ENCODE data around the gene SDCBP2. TPM values are rescaled to one million over a fixed set of nuclear protein-coding genes. Genes with fewer than 3 reads are reported as not detected.

SDCBP2 gene
- polyA plus RNA-seq, 3 donors = 2.0 to 3.3 (median 3.1) TPM

- no peak for DNase-seq (ENCODE audit: extremely low read depth in 1 of 11, low read depth in 9 of 11, low spot score in 4 of 11)
These were observed 42.5 kb downstream of the SDCBP2 start for GRCh38 chr20:1286267-1287024.

- DNase-seq (ENCODE audit: extremely low read depth in 1 of 11, low read depth in 9 of 11, low spot score in 4 of 11) = peak in 1 of 11 donors; percentile 20
These were observed 45.1 kb downstream of the SDCBP2 start for GRCh38 chr20:1283522-1284510.

- no peak for DNase-seq (ENCODE audit: extremely low read depth in 1 of 11, low read depth in 9 of 11, low spot score in 4 of 11)
These were observed 46.0 kb downstream of the SDCBP2 start for GRCh38 chr20:1282966-1283365.

- DNase-seq (ENCODE audit: extremely low read depth in 1 of 11, low read depth in 9 of 11, low spot score in 4 of 11) = no peak
These were observed 47.5 kb downstream of the SDCBP2 start for GRCh38 chr20:1281279-1282057.

GRCh38 chr20:1280195-1281102, 48.5 kb downstream of the SDCBP2 start:
- DNase-seq (ENCODE audit: extremely low read depth in 1 of 11, low read depth in 9 of 11, low spot score in 4 of 11) = no peak

- no peak for DNase-seq (ENCODE audit: extremely low read depth in 1 of 11, low read depth in 9 of 11, low spot score in 4 of 11)
These were observed 49.9 kb downstream of the SDCBP2 start for GRCh38 chr20:1278993-1279392.

GRCh38 chr20:1277529-1278322, 51.2 kb downstream of the SDCBP2 start:
- DNase-seq (ENCODE audit: extremely low read depth in 1 of 11, low read depth in 9 of 11, low spot score in 4 of 11) = no peak

GRCh38 chr20:1275919-1276318, 53.0 kb downstream of the SDCBP2 start:
- no peak for DNase-seq (ENCODE audit: extremely low read depth in 1 of 11, low read depth in 9 of 11, low spot score in 4 of 11)

GRCh38 chr20:1274485-1275311, 54.2 kb downstream of the SDCBP2 start:
- no peak for DNase-seq (ENCODE audit: extremely low read depth in 1 of 11, low read depth in 9 of 11, low spot score in 4 of 11)

GRCh38 chr20:1273366-1273765, 55.6 kb downstream of the SDCBP2 start:
- DNase-seq (ENCODE audit: extremely low read depth in 1 of 11, low read depth in 9 of 11, low spot score in 4 of 11) = no peak

- no peak for DNase-seq (ENCODE audit: extremely low read depth in 1 of 11, low read depth in 9 of 11, low spot score in 4 of 11)
These were observed 56.4 kb downstream of the SDCBP2 start for GRCh38 chr20:1272368-1273100.

- DNase-seq (ENCODE audit: extremely low read depth in 1 of 11, low read depth in 9 of 11, low spot score in 4 of 11) = no peak
These were observed 59.1 kb downstream of the SDCBP2 start for GRCh38 chr20:1269850-1270249.

GRCh38 chr20:1269235-1269634, 59.7 kb downstream of the SDCBP2 start:
- no peak for DNase-seq (ENCODE audit: extremely low read depth in 1 of 11, low read depth in 9 of 11, low spot score in 4 of 11)

- no peak for DNase-seq (ENCODE audit: extremely low read depth in 1 of 11, low read depth in 9 of 11, low spot score in 4 of 11)
These were observed 61.0 kb downstream of the SDCBP2 start for GRCh38 chr20:1267809-1268374.

GRCh38 chr20:1267161-1267560, 61.8 kb downstream of the SDCBP2 start:
- DNase-seq (ENCODE audit: extremely low read depth in 1 of 11, low read depth in 9 of 11, low spot score in 4 of 11) = no peak

Measured in renal cortex interstitium (tissue), 11 donors.